Measurements from ENCODE around the gene COL28A1.
"Not testable (repeated sequence)": the region's sequence is repeated elsewhere in the genome, so short reads cannot be mapped to it uniquely, and the experiment has no call there.

COL28A1 gene

DNA sequence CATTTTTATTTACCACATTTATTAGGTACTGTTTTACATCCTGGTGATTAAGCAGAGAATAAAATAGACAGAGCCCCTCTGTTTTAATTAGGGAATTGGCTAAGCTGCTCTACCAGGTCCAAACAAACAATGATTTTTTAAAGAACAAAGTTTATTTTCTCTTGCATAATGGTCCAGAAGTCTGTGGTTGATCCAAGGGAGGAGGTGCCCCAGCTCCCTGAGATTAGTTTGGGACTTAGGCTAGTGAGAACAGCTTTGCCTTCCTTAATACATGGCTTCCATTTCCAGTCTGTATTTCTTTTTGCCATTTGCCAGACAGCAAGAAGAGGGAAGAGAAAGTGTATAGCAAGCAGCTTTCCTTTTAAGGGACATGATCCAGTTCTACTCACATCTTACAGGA, 28.1 kb upstream of the COL28A1 start:
- Histone ChIP-seq H3K4me2 (ENCODE audit: low read length) (no peak overlapping the region), H3K27me3 (ENCODE audit: control insufficient read depth, low read length) (no peaks in the 10 kb centered on the region), H3K27ac (ENCODE audit: low read depth, low read length) (no peak overlapping the region), H3K4me3 (ENCODE audit: low read length) (no peak overlapping the region), H4K20me1 (ENCODE audit: control insufficient read depth, insufficient read depth, low read depth, low read length) (no peaks in the 10 kb centered on the region), H3K4me1 (ENCODE audit: control insufficient read depth, low read length) (peaks cover 19% of the 10 kb centered on the region), H3K9me3 (ENCODE audit: control insufficient read depth, insufficient read depth, low read length) (no peaks in the 10 kb centered on the region), H3K9me2 (replicated peaks; ENCODE audit: control insufficient read depth, low read length) (no peaks in the 10 kb centered on the region), H3K36me3 (ENCODE audit: control insufficient read depth, low read length) (peaks cover 7% of the 10 kb centered on the region; the same call in 1 of the 2 replicates), H3F3A (ENCODE audit: control insufficient read depth, insufficient read depth) (peaks cover 15% of the 10 kb centered on the region), H3K79me2 (ENCODE audit: control insufficient read depth, low read length) (peaks cover 20% of the 10 kb centered on the region)
- TF ChIP-seq EZH2phosphoT487 (IDR thresholded peaks at IDR 0.05; ENCODE audit: borderline replicate concordance, low read length), result no peak
- TF ChIP-seq, protein P1, sequence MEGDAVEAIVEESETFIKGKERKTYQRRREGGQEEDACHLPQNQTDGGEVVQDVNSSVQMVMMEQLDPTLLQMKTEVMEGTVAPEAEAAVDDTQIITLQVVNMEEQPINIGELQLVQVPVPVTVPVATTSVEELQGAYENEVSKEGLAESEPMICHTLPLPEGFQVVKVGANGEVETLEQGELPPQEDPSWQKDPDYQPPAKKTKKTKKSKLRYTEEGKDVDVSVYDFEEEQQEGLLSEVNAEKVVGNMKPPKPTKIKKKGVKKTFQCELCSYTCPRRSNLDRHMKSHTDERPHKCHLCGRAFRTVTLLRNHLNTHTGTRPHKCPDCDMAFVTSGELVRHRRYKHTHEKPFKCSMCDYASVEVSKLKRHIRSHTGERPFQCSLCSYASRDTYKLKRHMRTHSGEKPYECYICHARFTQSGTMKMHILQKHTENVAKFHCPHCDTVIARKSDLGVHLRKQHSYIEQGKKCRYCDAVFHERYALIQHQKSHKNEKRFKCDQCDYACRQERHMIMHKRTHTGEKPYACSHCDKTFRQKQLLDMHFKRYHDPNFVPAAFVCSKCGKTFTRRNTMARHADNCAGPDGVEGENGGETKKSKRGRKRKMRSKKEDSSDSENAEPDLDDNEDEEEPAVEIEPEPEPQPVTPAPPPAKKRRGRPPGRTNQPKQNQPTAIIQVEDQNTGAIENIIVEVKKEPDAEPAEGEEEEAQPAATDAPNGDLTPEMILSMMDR (IDR thresholded peaks at IDR 0.05; ENCODE audit: low read depth, low read length, poor library complexity, severe bottlenecking), result no peak

DNA sequence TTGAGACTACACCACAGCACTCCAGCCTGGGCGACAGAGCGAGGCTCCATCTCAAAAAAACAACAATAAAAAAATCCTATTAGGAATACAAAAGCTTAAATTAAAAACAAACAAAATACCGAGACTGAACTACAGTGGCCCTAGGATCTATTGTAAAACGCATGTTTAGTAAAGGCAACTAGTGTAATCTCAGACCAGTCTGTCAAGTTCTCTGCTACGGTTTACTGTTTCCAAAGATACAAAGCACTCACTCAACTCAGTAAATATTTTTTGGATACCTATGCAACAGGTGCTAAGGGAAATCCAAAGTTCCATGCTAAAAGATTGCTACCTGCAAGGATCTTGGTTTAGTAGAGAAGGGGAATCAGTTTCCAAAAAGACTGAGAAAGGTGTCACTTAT, 27.6 kb upstream of the COL28A1 start:
- no peaks in the 10 kb centered on the region for H4K20me1 ChIP-seq (ENCODE audit: control insufficient read depth, insufficient read depth, low read depth, low read length)
- no peak overlapping the region for H3K4me2 ChIP-seq (ENCODE audit: low read length)
- no peak overlapping the region for H3K27ac ChIP-seq (ENCODE audit: low read depth, low read length)

DNA sequence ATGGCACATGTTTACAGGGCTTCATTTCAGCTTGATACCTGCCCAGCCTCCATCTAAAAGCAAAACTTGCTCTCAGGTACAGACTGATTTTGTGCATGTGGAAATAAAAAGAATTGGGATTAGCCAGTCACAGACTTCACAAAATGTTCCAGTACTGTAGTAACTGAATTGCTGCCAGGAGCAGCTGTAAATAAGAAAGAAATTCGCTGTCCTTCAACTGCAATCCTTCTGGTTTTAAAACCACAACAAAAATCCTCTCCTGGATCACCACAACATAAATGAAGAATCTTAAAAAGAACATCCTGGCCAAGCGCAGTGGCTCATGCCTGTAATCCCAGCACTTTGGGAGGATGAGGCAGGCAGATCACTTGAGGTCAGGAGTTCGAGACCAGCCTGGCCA, 27.1 kb upstream of the COL28A1 start:
- H3K36me3 ChIP-seq (ENCODE audit: control insufficient read depth, low read length), result peaks cover 7% of the 10 kb centered on the region; the same call in 1 of the 2 replicates
- peaks cover 9% of the 10 kb centered on the region for H3K79me2 ChIP-seq (ENCODE audit: control insufficient read depth, low read length)
- peaks cover 3% of the 10 kb centered on the region; the same call in 1 of the 2 replicates for H3K9me3 ChIP-seq (ENCODE audit: control insufficient read depth, insufficient read depth, low read length)
- H3K4me1 ChIP-seq (ENCODE audit: control insufficient read depth, low read length), result peaks cover 8% of the 10 kb centered on the region
- H3K4me3 ChIP-seq (ENCODE audit: low read length), result no peak overlapping the region
- no peaks in the 10 kb centered on the region for H3K27me3 ChIP-seq (ENCODE audit: control insufficient read depth, low read length)
- H3K4me2 ChIP-seq (ENCODE audit: low read length), result no peak overlapping the region
- no peaks in the 10 kb centered on the region for H4K20me1 ChIP-seq (ENCODE audit: control insufficient read depth, insufficient read depth, low read depth, low read length)
- H3K27ac ChIP-seq (ENCODE audit: low read depth, low read length), result no peak overlapping the region
- TF ChIP-seq, protein P1 (IDR thresholded peaks at IDR 0.05; ENCODE audit: low read depth, low read length, poor library complexity, severe bottlenecking), result no peak
- no peak for TF ChIP-seq EZH2phosphoT487 (IDR thresholded peaks at IDR 0.05; ENCODE audit: borderline replicate concordance, low read length)
- no peaks in the 10 kb centered on the region for H3K9me2 ChIP-seq (replicated peaks; ENCODE audit: control insufficient read depth, low read length)
- peaks cover 5% of the 10 kb centered on the region; the same call in 1 of the 2 replicates for H3F3A ChIP-seq (ENCODE audit: control insufficient read depth, insufficient read depth)

More for the DNA sequence above, 27.6 kb upstream of the COL28A1 start:
- H3K36me3 ChIP-seq (ENCODE audit: control insufficient read depth, low read length), result peaks cover 7% of the 10 kb centered on the region; the same call in 1 of the 2 replicates
- H3K79me2 ChIP-seq (ENCODE audit: control insufficient read depth, low read length), result peaks cover 14% of the 10 kb centered on the region
- H3K4me3 ChIP-seq (ENCODE audit: low read length), result no peak overlapping the region
- H3K9me2 ChIP-seq (replicated peaks; ENCODE audit: control insufficient read depth, low read length), result no peaks in the 10 kb centered on the region
- H3K27me3 ChIP-seq (ENCODE audit: control insufficient read depth, low read length), result no peaks in the 10 kb centered on the region
- peaks cover 14% of the 10 kb centered on the region for H3K4me1 ChIP-seq (ENCODE audit: control insufficient read depth, low read length)
- peaks cover 9% of the 10 kb centered on the region for H3F3A ChIP-seq (ENCODE audit: control insufficient read depth, insufficient read depth)
- H3K9me3 ChIP-seq (ENCODE audit: control insufficient read depth, insufficient read depth, low read length), result no peaks in the 10 kb centered on the region; the same call in 1 of the 2 replicates
- TF ChIP-seq, protein P1 (IDR thresholded peaks at IDR 0.05; ENCODE audit: low read depth, low read length, poor library complexity, severe bottlenecking), result no peak
- TF ChIP-seq EZH2phosphoT487 (IDR thresholded peaks at IDR 0.05; ENCODE audit: borderline replicate concordance, low read length), result no peak

DNA sequence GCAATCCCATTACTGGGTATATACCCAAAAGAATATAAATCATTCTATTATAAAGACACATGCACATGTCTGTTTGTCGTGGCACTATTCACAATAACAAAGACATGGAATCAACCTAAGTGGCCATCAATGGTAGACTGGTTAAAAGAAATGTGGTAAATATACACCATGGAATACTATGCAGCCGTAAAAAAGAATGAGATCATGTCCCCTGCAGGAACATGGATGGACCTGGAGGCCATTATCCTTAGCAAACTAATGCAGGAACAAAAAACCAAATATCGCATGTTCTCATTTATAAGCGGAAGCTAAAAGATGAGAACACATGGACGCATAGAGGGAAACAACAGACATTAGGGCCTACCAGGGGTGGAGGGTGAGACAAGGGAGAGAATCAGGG, 25.9 kb upstream of the COL28A1 start:
- H3K9me3 ChIP-seq (ENCODE audit: control insufficient read depth, insufficient read depth, low read length); H3F3A ChIP-seq (ENCODE audit: control insufficient read depth, insufficient read depth); H3K27ac ChIP-seq (ENCODE audit: low read depth, low read length); H3K4me2 ChIP-seq (ENCODE audit: low read length); H3K4me1 ChIP-seq (ENCODE audit: control insufficient read depth, low read length); H3K27me3 ChIP-seq (ENCODE audit: control insufficient read depth, low read length); H3K4me3 ChIP-seq (ENCODE audit: low read length); H3K36me3 ChIP-seq (ENCODE audit: control insufficient read depth, low read length); H3K9me2 ChIP-seq (replicated peaks; ENCODE audit: control insufficient read depth, low read length); H4K20me1 ChIP-seq (ENCODE audit: control insufficient read depth, insufficient read depth, low read depth, low read length); H3K79me2 ChIP-seq (ENCODE audit: control insufficient read depth, low read length): not testable (repeated sequence)

Data from DOHH2 (cell line).